Measurements from ENCODE around the gene MEF2C.

MEF2C gene

DNA sequence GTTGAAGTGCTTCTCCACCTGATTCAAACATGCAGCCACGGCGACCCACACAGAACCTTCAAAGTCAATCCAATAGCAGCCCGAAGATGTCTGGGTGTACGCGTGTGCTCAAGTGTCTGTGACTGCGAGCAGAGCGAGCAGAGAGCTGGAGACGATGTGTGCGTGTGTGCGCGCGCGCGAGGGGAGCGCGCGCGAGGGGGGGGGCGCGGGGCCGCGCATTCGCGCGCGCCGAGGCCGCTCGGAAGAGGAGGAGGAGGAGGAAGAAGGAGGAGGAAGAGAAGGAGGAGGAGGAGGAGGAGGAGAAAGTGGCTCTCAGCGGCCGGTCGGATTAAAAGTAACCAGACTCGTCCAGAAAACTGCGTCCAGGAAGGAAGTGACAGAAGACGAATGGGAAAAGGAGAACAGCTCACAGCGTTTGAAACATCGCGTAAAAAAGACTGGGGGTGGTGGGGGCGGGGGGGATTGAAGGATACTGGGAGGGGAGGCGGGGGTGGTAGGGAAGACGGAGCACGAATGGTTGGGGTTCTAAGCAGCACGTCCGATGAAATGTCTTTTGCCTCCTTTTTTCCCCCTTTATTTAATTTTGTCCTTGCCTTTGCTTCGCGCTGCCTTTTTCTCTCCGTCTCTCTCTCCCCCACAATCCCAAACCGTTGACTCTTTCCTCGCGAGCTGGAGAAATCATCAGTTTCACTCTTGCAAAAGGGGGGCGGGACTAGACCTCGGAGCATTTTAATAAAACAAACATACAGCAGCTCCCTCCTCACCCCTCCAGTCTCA, at the start of gene MEF2C:
TSS of gene MEF2C (minus strand) at position 126 of the 777 bp plus-strand sequence. CDS start 59,396 bp downstream, outside the sequence.
- TF ChIP-seq, protein P1, sequence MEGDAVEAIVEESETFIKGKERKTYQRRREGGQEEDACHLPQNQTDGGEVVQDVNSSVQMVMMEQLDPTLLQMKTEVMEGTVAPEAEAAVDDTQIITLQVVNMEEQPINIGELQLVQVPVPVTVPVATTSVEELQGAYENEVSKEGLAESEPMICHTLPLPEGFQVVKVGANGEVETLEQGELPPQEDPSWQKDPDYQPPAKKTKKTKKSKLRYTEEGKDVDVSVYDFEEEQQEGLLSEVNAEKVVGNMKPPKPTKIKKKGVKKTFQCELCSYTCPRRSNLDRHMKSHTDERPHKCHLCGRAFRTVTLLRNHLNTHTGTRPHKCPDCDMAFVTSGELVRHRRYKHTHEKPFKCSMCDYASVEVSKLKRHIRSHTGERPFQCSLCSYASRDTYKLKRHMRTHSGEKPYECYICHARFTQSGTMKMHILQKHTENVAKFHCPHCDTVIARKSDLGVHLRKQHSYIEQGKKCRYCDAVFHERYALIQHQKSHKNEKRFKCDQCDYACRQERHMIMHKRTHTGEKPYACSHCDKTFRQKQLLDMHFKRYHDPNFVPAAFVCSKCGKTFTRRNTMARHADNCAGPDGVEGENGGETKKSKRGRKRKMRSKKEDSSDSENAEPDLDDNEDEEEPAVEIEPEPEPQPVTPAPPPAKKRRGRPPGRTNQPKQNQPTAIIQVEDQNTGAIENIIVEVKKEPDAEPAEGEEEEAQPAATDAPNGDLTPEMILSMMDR (IDR thresholded peaks at IDR 0.05; ENCODE audit: extremely low read depth, missing control alignments) = no peak
- DNase-seq (ENCODE audit: low spot score) = peak; percentile 76

DNA sequence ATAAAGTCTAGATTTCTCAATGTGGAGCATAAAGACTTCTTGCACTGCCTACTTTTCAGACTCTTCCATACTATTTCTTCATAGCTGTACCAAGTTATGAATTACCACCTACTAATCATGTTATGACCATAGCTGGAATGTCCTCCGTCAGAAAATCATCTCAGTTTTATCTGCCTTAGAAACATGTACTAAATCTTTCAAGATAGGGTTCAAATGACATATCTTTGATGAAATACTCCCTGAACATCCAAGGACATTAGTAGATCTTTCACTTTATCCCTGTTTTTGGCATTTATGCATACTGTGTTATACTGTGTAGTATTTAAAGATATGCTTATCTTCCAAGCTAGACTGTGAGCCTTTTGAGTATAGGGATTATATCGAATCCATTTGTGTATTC, 49.6 kb upstream of the MEF2C start:
- DNase-seq (ENCODE audit: low spot score) = no peak
- TF ChIP-seq, protein P1 (IDR thresholded peaks at IDR 0.05; ENCODE audit: extremely low read depth, missing control alignments) = no peak

GRCh38 chr5:88930335-88930734, 47.4 kb upstream of the MEF2C start:
- TF ChIP-seq, protein P1 (IDR thresholded peaks at IDR 0.05; ENCODE audit: extremely low read depth, missing control alignments) = no peak
- no peak for DNase-seq (ENCODE audit: low spot score)

DNA sequence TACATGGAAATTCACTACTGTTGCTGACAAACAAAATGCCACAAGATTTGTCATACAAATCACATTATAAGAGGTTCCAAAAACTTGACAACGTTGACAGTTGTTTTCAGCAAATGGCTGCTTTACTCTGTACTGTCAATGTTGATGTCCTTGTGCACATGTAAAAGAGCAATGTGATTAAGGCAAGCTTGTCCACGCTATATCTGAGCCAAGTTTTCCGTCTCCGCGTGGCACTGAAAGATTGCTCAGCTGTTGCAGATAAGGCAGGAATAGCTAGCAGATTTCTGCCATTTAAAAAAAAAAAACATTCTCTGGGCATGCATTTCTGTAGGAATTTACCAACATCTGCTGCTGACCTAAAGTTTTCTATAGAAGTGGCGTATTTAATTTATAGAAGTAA, 46.4 kb upstream of the MEF2C start:
- DNase-seq (ENCODE audit: low spot score) = no peak
- TF ChIP-seq, protein P1 (IDR thresholded peaks at IDR 0.05; ENCODE audit: extremely low read depth, missing control alignments) = no peak

GRCh38 chr5:88926774-88927173, 43.8 kb upstream of the MEF2C start:
- DNase-seq (ENCODE audit: low spot score) = no peak
- TF ChIP-seq, protein P1 (IDR thresholded peaks at IDR 0.05; ENCODE audit: extremely low read depth, missing control alignments) = no peak

DNA sequence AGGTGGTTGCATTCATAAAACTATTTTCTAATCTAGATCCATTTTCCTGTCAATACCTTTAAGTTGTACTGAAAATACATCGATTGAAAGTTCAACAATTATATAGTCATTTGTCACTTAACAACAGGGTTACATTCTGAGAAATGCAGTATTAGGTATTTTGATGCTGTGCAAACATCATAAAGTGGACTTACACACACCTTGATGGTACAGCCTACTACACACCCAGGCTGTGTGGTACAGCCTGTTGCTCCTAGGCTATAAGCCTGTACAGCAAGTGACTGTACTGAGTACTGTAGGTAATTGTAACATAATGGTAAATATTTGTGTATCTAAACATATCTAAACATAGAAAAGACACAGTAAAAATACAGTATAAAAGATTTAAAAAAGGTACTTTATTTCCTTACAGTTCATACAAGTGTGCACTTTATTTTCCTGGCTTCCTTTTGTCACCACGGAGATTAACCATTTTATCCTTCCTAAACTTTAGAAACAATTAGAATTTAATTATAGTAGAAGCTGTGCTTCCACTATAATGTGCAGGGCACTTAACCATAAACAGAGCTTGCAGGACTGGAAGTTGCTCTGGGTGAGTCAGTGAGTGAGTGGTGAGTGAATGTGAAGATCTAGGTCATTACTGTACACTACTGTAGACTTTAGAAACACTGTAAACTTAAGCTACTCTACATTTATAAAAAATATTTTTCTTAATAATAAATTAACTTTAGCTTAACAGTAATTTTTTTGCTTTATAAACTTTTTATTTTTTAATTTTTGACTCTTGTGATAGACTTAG, 42.9 kb upstream of the MEF2C start:
- TF ChIP-seq, protein P1 (IDR thresholded peaks at IDR 0.05; ENCODE audit: extremely low read depth, missing control alignments) = no peak
- DNase-seq (ENCODE audit: low spot score) = no peak

DNA sequence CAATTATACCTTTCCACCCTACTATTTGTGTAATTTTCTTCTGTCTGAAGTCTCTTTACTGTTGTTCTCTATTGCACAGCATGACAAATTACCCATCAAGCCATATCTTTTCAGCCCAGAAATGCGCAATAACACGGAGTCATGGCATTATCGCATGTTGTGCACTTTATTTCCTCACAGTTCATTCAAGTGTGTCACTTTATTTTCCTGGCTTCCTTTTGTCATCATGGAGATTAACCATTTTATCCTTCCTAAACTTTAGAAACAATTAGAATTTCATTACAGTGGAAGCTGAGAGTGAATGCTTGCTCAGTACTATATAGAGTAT, 41.3 kb upstream of the MEF2C start:
- TF ChIP-seq, protein P1 (IDR thresholded peaks at IDR 0.05; ENCODE audit: extremely low read depth, missing control alignments) = no peak
- no peak for DNase-seq (ENCODE audit: low spot score)
